COLO668 (cell line): Measurements from ENCODE around the gene TIGD4.
A peak's percentile ranks its signal among the peaks of the same experiment; 100 is the strongest.

Experiments
- DNase-seq: peaks from one replicate; lab custom pipeline; 2025; ENCODE audit not compliant: unreplicated experiment; lab: John Stamatoyannopoulos, UW

TIGD4 gene

GRCh38 chr4:152779513-152780266, at the start of gene TIGD4, which contains the start of gene ARFIP1:
Gene TIGD4, minus strand, starts transcription at chr4:152779730. Its CDS starts 8,726 bp downstream, at chr4:152771004.
Gene ARFIP1, plus strand, starts transcription at chr4:152779954. Its CDS starts 49,680 bp downstream, at chr4:152829634.
- peak; percentile 98 for DNase-seq

GRCh38 chr4:152828122-152828521, 48.6 kb upstream of the TIGD4 start:
- no peak for DNase-seq

GRCh38 chr4:152825336-152825735, 45.8 kb upstream of the TIGD4 start:
- no peak for DNase-seq

- DNase-seq, result no peak
Observed at GRCh38 chr4:152824561-152824960, 45.0 kb upstream of the TIGD4 start.

GRCh38 chr4:152822323-152822722, 42.8 kb upstream of the TIGD4 start:
- DNase-seq, result no peak

- no peak for DNase-seq
Observed at GRCh38 chr4:152820073-152820472, 40.5 kb upstream of the TIGD4 start.

GRCh38 chr4:152819026-152819645, 39.6 kb upstream of the TIGD4 start:
- DNase-seq, result no peak

GRCh38 chr4:152817331-152817730, 37.8 kb upstream of the TIGD4 start:
- DNase-seq, result no peak

GRCh38 chr4:152815078-152815477, 35.5 kb upstream of the TIGD4 start:
- DNase-seq, result no peak

- DNase-seq, result no peak
Observed at GRCh38 chr4:152810715-152811287, 31.3 kb upstream of the TIGD4 start.

- no peak for DNase-seq
Observed at GRCh38 chr4:152808670-152809069, 29.1 kb upstream of the TIGD4 start.

- DNase-seq, result no peak
Observed at GRCh38 chr4:152807294-152807829, 27.8 kb upstream of the TIGD4 start.

- DNase-seq, result no peak
Observed at GRCh38 chr4:152806501-152807125, 27.1 kb upstream of the TIGD4 start.

- no peak for DNase-seq
Observed at GRCh38 chr4:152805818-152806217, 26.3 kb upstream of the TIGD4 start.

- no peak for DNase-seq
Observed at GRCh38 chr4:152805071-152805650, 25.6 kb upstream of the TIGD4 start.

- no peak for DNase-seq
Observed at GRCh38 chr4:152803541-152803940, 24.0 kb upstream of the TIGD4 start.

GRCh38 chr4:152795891-152796290, 16.4 kb upstream of the TIGD4 start:
- no peak for DNase-seq

GRCh38 chr4:152786627-152787026, 7.1 kb upstream of the TIGD4 start:
- DNase-seq, result no peak

GRCh38 chr4:152785639-152786615, 6.4 kb upstream of the TIGD4 start:
- DNase-seq, result no peak
